Measurements from ENCODE around the gene DENND5B. TPM values are rescaled to one million over a fixed set of nuclear protein-coding genes. Genes with fewer than 3 reads are reported as not detected.
A peak's percentile ranks its signal among the peaks of the same experiment; 100 is the strongest.
"Not testable (repeated sequence)": the region's sequence is repeated elsewhere in the genome, so short reads cannot be mapped to it uniquely, and the experiment has no call there.

DENND5B gene
- total RNA-seq, 4 donors from 2014 or later = 4.4 to 25.1 (median 16.3) TPM

DNA sequence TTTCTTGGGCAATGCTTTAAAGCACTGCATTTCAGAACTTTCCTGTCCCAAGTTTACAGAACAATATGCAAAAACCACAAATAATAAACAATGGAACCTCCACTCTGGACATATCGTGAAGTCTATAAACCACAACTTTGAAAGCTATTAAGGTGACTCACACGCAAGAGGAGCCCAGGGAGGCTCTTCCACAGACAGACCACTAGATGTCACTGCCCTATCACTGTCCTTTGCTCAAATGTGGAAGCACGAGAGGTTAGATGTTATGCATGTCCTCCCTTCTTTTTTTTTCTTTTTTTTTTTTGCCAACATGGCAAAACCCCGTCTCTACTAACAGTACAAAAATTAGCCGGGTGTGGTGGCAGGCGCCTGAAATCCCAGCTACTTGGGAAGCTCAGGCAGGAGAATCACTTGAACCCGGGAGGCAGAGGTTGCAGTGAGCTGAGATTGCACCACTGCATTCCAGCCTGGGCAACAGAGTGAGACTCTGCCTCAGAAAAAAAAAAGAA, 187.8 kb downstream of the DENND5B start:
- peak; percentile 63 for DNase-seq
- 12 to 18% methylated on average over 6 to 7 of the region's 7 CpGs for WGBS, 2 donors (ENCODE audit: low coverage in 1 of 2)
- in situ Hi-C loops (cut with MboI; ENCODE audit: low pct_ligation_motif_present in 1 of 4, low pct_unique_long_range_greater_than_20kb in 1 of 4, low sequenced_read_pairs in 3 of 4) = loop anchor here in 3 of 4 donors (5.0 to 10.0 kb wide), 2 partner anchors 232 to 234 kb away; no protein-coding TSS in a partner anchor
- not testable (repeated sequence) for H3K27ac ChIP-seq, H3K9me3 ChIP-seq, H3K27me3 ChIP-seq, H3K4me1 ChIP-seq, H3K36me3 ChIP-seq, H3K4me3 ChIP-seq
- intact Hi-C loops (cut with DNase I; ENCODE audit: low total_unique reads) = loop anchor here (2.0 kb wide), 1 partner anchor 234 kb away; no protein-coding TSS in a partner anchor
- TF ChIP-seq, protein P1, sequence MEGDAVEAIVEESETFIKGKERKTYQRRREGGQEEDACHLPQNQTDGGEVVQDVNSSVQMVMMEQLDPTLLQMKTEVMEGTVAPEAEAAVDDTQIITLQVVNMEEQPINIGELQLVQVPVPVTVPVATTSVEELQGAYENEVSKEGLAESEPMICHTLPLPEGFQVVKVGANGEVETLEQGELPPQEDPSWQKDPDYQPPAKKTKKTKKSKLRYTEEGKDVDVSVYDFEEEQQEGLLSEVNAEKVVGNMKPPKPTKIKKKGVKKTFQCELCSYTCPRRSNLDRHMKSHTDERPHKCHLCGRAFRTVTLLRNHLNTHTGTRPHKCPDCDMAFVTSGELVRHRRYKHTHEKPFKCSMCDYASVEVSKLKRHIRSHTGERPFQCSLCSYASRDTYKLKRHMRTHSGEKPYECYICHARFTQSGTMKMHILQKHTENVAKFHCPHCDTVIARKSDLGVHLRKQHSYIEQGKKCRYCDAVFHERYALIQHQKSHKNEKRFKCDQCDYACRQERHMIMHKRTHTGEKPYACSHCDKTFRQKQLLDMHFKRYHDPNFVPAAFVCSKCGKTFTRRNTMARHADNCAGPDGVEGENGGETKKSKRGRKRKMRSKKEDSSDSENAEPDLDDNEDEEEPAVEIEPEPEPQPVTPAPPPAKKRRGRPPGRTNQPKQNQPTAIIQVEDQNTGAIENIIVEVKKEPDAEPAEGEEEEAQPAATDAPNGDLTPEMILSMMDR (IDR thresholded peaks at IDR 0.05) = peak; percentile 77 to 94 (median 87)

- no peaks in the 10 kb centered on the region for H3K9me3 ChIP-seq
- peaks cover 0 to 6% (median 0%) of the 10 kb centered on the region in 4 donors for H3K4me1 ChIP-seq
- no peak overlapping the region for H3K4me3 ChIP-seq
- intact Hi-C loops (cut with DNase I; ENCODE audit: low total_unique reads) (no loop called here), in situ Hi-C loops (cut with MboI; ENCODE audit: low pct_ligation_motif_present in 1 of 4, low pct_unique_long_range_greater_than_20kb in 1 of 4, low sequenced_read_pairs in 3 of 4) (loop anchor here in 1 of 4 donors (25.0 kb wide), 1 partner anchor 919 kb away; no protein-coding TSS in a partner anchor)
- H3K27ac ChIP-seq = no peak overlapping the region
- TF ChIP-seq POLR2AphosphoS5 (IDR thresholded peaks at IDR 0.05) (no peak), EP300 (IDR thresholded peaks at IDR 0.05; ENCODE audit: low read depth) (no peak), POLR2A (IDR thresholded peaks at IDR 0.05) (no peak)
- TF ChIP-seq, protein P1 (IDR thresholded peaks at IDR 0.05) = no peak
- no peaks in the 10 kb centered on the region for H3K27me3 ChIP-seq
- no peak for DNase-seq
- 68 to 91% methylated on average over 3 to 5 of the region's 5 CpGs for WGBS, 2 donors (ENCODE audit: low coverage in 1 of 2)
- peaks cover 0 to 8% (median 0%) of the 10 kb centered on the region in 4 donors for H3K36me3 ChIP-seq
Observed at GRCh38 chr12:31393004-31393550, 197.9 kb downstream of the DENND5B start.

DNA sequence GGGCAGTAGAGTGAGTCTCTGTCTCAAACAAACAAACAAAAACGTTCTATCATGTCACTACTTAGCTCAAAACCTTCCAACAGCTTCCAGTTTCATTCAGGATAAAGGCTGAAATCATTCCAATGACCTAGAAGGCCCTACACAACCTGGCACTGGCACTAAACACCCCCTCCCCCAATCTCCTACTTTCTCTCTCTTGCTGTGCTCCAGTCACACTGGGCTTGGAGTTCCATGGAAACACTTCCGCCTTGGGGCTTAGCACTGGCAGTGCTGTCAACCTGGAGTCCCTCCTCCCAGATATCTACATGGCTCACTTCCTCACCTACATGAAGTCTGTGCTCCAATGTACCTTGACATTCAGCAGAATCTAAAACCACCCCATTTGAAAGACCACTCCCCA, 199.9 kb downstream of the DENND5B start:
- Histone ChIP-seq H3K27me3 (no peaks in the 10 kb centered on the region), H3K4me1 (peaks cover 0 to 6% (median 0%) of the 10 kb centered on the region in 4 donors), H3K4me3 (no peak overlapping the region), H3K9me3 (no peaks in the 10 kb centered on the region), H3K27ac (no peak overlapping the region), H3K36me3 (peaks cover 0 to 8% (median 0%) of the 10 kb centered on the region in 4 donors)
- 50 to 74% methylated on average over 1 to 2 of the region's 2 CpGs for WGBS, 2 donors (ENCODE audit: low coverage in 1 of 2)
- intact Hi-C loops (cut with DNase I; ENCODE audit: low total_unique reads) = no loop called here
- in situ Hi-C loops (cut with MboI; ENCODE audit: low pct_ligation_motif_present in 1 of 4, low pct_unique_long_range_greater_than_20kb in 1 of 4, low sequenced_read_pairs in 3 of 4) = loop anchor here in 1 of 4 donors (25.0 kb wide), 1 partner anchor 921 kb away; no protein-coding TSS in a partner anchor
- TF ChIP-seq POLR2A (IDR thresholded peaks at IDR 0.05) = no peak
- TF ChIP-seq EP300 (IDR thresholded peaks at IDR 0.05; ENCODE audit: low read depth) = no peak
- no peak for TF ChIP-seq POLR2AphosphoS5 (IDR thresholded peaks at IDR 0.05)
- TF ChIP-seq, protein P1 (IDR thresholded peaks at IDR 0.05) = no peak
- no peak for DNase-seq

- Histone ChIP-seq H3K9me3 (no peaks in the 10 kb centered on the region), H3K4me1 (peaks cover 0 to 6% (median 0%) of the 10 kb centered on the region in 4 donors), H3K4me3 (no peak overlapping the region), H3K27ac (no peak overlapping the region), H3K36me3 (peaks cover 0 to 8% (median 0%) of the 10 kb centered on the region in 4 donors), H3K27me3 (no peaks in the 10 kb centered on the region)
- no peak for TF ChIP-seq EP300 (IDR thresholded peaks at IDR 0.05; ENCODE audit: low read depth)
- TF ChIP-seq, protein P1 (IDR thresholded peaks at IDR 0.05) = no peak
- TF ChIP-seq POLR2A (IDR thresholded peaks at IDR 0.05) = no peak
- no peak for TF ChIP-seq POLR2AphosphoS5 (IDR thresholded peaks at IDR 0.05)
- intact Hi-C loops (cut with DNase I; ENCODE audit: low total_unique reads) (no loop called here), in situ Hi-C loops (cut with MboI; ENCODE audit: low pct_ligation_motif_present in 1 of 4, low pct_unique_long_range_greater_than_20kb in 1 of 4, low sequenced_read_pairs in 3 of 4) (loop anchor here in 1 of 4 donors (25.0 kb wide), 1 partner anchor 924 kb away; no protein-coding TSS in a partner anchor)
- no peak for DNase-seq
- 67 to 70% methylated on average over 4 of the region's 4 CpGs for WGBS, 2 donors (ENCODE audit: low coverage in 1 of 2)
Observed at GRCh38 chr12:31388713-31389112, 202.2 kb downstream of the DENND5B start.
